Ureter (tissue), 1 donor: ENCODE measurements around the gene DAGLA. TPM values are rescaled to one million over a fixed set of nuclear protein-coding genes. Genes with fewer than 3 reads are reported as not detected.

Source experiments
- total RNA-seq: library from RNA; stranded (reverse); gene quantifications from one replicate; pipeline ENCODE4 v1.2.4, GENCODE V29; 2023
- donor health status: DM: yes; HTN: yes; CAD: no.

DAGLA gene
- total RNA-seq, 1 donor from 2014 or later, result 2.7 TPM

Other genes starting within 250 kb of the DAGLA start
- 0.89 TPM for gene LRRC10B, start 171.6 kb upstream of the DAGLA start, total RNA-seq
- gene SYT7, start 99.3 kb upstream of the DAGLA start, total RNA-seq, result 6.7 TPM
- 4.7 TPM for gene MYRF, start 72.2 kb downstream of the DAGLA start, total RNA-seq
- gene TMEM258, start 112.2 kb downstream of the DAGLA start, total RNA-seq, result 98.7 TPM
- 10.4 TPM for gene FEN1, start 112.5 kb downstream of the DAGLA start, total RNA-seq
- gene FADS1, start 136.6 kb downstream of the DAGLA start, total RNA-seq, result 40.7 TPM
- 118 TPM for gene FADS2, start 147.9 kb downstream of the DAGLA start, total RNA-seq
- 31.1 TPM for gene FADS3, start 211.2 kb downstream of the DAGLA start, total RNA-seq
- gene RAB3IL1, start 237.2 kb downstream of the DAGLA start, total RNA-seq, result 14.9 TPM